Measurements from ENCODE around the gene SLC7A11.

DNA sequence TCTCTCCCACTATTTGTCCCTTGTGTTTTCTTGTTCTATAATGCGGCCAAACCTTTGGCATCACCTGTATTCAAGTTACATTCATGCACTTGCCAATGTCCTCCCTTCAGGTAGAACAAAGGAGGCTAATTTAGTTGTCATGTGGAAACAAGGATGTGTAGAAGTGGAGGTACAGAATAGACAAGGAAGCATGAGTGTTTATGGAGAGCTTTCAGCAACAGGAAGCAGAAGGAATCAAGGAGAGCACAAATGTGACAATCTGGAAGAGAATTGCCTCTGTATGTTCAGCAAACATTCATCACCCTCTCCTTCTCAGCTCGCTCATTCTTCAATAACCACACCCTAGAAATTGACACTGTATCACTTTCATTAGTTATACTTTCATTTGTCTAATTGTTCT lies 103.4 kb downstream of the SLC7A11 start:
- TF ChIP-seq, protein P1, sequence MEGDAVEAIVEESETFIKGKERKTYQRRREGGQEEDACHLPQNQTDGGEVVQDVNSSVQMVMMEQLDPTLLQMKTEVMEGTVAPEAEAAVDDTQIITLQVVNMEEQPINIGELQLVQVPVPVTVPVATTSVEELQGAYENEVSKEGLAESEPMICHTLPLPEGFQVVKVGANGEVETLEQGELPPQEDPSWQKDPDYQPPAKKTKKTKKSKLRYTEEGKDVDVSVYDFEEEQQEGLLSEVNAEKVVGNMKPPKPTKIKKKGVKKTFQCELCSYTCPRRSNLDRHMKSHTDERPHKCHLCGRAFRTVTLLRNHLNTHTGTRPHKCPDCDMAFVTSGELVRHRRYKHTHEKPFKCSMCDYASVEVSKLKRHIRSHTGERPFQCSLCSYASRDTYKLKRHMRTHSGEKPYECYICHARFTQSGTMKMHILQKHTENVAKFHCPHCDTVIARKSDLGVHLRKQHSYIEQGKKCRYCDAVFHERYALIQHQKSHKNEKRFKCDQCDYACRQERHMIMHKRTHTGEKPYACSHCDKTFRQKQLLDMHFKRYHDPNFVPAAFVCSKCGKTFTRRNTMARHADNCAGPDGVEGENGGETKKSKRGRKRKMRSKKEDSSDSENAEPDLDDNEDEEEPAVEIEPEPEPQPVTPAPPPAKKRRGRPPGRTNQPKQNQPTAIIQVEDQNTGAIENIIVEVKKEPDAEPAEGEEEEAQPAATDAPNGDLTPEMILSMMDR (IDR thresholded peaks at IDR 0.05), result no peak
- TF ChIP-seq POLR2A (IDR thresholded peaks at IDR 0.05), result no peak

Measured in lower leg skin (tissue), 3 donors.